HG03457 (cell line): Measurements from ENCODE around the gene DNAH3.

Source experiments
- ATAC-seq: cut with Tn5 transposase; IDR thresholded peaks from one replicate; pipeline ENCODE4 v1.9.1; 2021; ENCODE audit warnings: moderate number of reproducible peaks; ENCODE audit not compliant: unreplicated experiment

DNAH3 gene

DNA sequence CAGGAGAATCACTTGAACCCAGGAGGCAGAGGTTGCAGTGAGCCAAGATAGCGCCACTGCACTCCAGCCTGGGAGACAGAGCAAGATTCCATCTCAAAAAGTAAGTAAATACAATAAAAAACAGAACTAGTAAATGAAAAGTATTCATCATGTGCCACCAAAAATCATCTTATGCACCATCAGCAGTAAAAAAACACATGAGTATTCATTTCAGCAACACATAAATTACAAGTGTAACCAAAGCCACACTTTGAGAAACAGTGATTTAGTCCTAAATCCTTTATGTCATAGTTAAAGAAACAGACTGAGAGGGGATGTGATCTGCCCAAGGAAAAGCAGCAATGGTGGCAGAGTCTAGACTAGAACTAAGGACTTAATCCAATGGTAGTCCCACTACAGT is 263.4 kb downstream of the DNAH3 start:
- ATAC-seq = no peak

DNA sequence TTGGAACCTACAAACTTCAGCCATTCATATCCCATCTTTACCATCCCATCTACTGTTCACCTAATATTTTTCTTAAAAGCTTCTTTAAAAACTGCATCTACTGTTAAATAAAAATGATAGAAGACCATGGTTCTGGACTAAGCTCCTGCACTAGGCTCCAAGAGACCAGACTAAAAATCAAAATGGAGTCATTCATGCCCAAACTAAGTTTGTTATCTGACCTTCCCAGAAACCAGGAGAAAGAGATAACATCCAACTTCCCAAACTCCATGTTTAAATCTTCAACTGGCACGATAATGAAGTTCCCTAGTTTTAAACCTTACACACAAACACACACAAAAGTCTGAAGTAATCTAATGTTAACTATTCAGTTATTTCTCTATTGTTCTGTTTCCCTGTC is 264.3 kb downstream of the DNAH3 start:
- ATAC-seq = no peak

DNA sequence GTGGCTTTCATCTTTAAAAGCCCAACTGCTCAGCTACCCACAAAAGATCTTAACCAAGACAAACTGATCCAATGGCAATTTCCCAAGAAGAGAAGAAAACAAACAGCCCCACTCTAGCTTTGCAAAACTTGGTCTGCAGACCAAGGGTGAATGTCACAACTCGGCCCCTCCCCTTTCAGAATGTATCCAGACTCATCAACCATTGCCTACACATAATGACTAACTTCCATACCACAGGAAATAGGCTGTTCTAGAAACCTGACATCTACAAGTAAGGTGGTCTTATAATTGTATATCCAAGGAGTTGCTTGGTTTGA is 266.4 kb downstream of the DNAH3 start:
- ATAC-seq = no peak

DNA sequence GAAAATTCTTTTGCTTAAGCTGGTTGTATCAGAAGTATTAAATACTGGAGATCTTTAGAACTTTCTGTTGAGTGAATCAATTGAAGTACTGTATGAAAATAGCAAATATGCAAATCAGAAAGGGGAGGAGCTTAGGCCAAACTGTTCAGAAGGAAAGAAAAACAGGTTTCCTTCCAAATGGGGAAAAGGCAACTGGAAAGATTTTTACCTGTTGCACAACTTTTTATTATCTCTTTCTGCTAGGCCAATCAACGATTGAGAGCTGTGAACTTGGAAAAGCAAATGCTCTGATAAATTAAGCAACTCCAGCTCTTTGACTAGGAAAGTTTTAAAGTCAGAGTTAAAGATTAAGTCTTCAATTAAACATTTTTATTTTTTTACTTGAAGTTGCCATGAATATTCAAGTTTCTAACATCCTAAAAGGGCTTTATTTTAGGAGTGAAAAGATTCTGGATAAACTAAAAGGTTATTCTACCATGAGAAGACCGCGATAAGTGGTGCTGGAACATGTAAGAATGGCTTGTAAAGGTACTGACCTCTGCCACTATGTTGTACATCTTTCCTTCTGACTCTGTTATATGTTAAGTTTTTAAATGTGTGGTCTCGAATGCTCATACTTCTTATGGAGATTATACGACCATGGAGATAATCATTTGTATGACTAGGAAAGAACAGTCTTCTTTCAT is 266.9 kb downstream of the DNAH3 start:
- no peak for ATAC-seq
